Left lung (tissue), 10 donors: Measurements from ENCODE around the gene SIGLEC7. TPM values are rescaled to one million over a fixed set of nuclear protein-coding genes. Genes with fewer than 3 reads are reported as not detected.

Experiments
- ATAC-seq: fragments of 200-7000 bp; cut with Tn5 transposase; one replicate; pipeline ENCODE4 v1.9.1; 2020; ENCODE audit warnings: moderate library complexity
- DNase-seq, 4 donors: peaks; one replicate each; pipeline ENCODE4 v3.0.0-alpha.2; 2013 to 2020
- H3K27ac ChIP-seq, 2 donors: fragments of 200-600 bp; sonication (generic) in 1 of 2; one replicate each; pipeline versions ENCODE4 v1.5.0 to v1.8.0; 2020 to 2021
- H3K27me3 ChIP-seq, 2 donors: fragments of 200-600 bp; sonication (generic) in 1 of 2; one replicate each; pipeline versions ENCODE4 v1.5.0 to v1.8.0; 2020 to 2021
- H3K36me3 ChIP-seq, 2 donors: fragments of 200-600 bp; sonication (generic) in 1 of 2; one replicate each; pipeline versions ENCODE4 v1.5.0 to v1.8.0; 2020 to 2021
- H3K4me1 ChIP-seq, 2 donors: fragments of 200-600 bp; one replicate each; pipeline ENCODE4 v1.8.0; 2021
- H3K4me3 ChIP-seq, 2 donors: fragments of 200-600 bp; sonication (generic) in 1 of 2; one replicate each; pipeline versions ENCODE4 v1.5.0 to v1.8.0; 2020 to 2021; ENCODE audit warnings: mild to moderate bottlenecking in 1 of 2
- H3K9me3 ChIP-seq, 2 donors: fragments of 200-600 bp; sonication (generic) in 1 of 2; one replicate each; pipeline versions ENCODE4 v1.5.0 to v1.8.0; 2020 to 2021
- intact Hi-C, 2 donors: fragments of 100-400 bp; cut with DNase I; formaldehyde crosslinking; loops; one replicate each; pipeline versions ENCODE4 v1.11.2 to v1.14.2; 2022
- polyA plus RNA-seq, 6 donors: library from polyadenylated mRNA; unstranded; fragments of 120-200 nt; gene quantifications; one replicate each; pipeline ENCODE4 v1.2.1, GENCODE V29; 2013; ENCODE audit not compliant: insufficient read length in 6 of 6
- total RNA-seq, 2 donors: library from RNA; stranded (reverse); fragmentation: NEBNext Ultra II Directional; extraction: Animal tissue kit (Norgen Biotek cat#: 25700); gene quantifications; one replicate each; pipeline ENCODE4 v1.2.1, GENCODE V29; 2021
- TF ChIP-seq, protein P1 (sequence below), 2 donors: fragments of 200-600 bp; sonication (generic) in 1 of 2; IDR thresholded peaks; one replicate each; pipeline versions ENCODE4 v1.5.0 to v1.8.0; 2021; ENCODE audit warnings: antibody characterized with exemption in 2 of 2
- donor health status: DM: no; HTN: yes; CAD: no.
- donor health status: DM: no; HTN: no; CAD: no.

SIGLEC7 gene
- total and polyA plus RNA-seq, 8 donors = 0.63 to 10.4 (median 0.78) TPM

DNA sequence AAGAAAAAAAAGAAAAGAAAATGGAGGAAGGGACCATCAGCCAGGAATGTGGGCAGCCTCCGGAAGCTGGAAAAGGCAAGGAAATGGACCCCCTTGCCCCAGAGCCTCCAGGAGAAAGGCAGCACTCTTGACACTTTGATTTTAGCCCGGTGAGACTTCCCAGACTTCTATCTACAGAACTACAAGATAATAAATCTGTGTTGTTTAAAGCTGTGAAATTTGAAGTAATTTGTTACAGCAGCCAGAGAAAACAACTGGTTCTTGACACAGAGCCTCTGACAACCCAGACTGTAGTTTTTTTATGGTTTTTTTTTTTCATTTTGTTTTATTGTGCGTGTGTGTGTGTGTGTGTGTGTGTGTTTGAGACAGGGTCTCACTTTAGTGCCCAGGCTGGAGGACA, 41.5 kb upstream of the SIGLEC7 start:
- no peaks in the 10 kb centered on the region for H3K27me3 ChIP-seq
- intact Hi-C loops = no loop called here
- DNase-seq = no peak
- H3K4me1 ChIP-seq = peaks cover 0 to 24% of the 10 kb centered on the region in 2 donors
- H3K27ac ChIP-seq = no peak overlapping the region
- peaks cover 0 to 66% of the 10 kb centered on the region in 2 donors for H3K36me3 ChIP-seq
- ATAC-seq = no peak
- TF ChIP-seq, protein P1, sequence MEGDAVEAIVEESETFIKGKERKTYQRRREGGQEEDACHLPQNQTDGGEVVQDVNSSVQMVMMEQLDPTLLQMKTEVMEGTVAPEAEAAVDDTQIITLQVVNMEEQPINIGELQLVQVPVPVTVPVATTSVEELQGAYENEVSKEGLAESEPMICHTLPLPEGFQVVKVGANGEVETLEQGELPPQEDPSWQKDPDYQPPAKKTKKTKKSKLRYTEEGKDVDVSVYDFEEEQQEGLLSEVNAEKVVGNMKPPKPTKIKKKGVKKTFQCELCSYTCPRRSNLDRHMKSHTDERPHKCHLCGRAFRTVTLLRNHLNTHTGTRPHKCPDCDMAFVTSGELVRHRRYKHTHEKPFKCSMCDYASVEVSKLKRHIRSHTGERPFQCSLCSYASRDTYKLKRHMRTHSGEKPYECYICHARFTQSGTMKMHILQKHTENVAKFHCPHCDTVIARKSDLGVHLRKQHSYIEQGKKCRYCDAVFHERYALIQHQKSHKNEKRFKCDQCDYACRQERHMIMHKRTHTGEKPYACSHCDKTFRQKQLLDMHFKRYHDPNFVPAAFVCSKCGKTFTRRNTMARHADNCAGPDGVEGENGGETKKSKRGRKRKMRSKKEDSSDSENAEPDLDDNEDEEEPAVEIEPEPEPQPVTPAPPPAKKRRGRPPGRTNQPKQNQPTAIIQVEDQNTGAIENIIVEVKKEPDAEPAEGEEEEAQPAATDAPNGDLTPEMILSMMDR (IDR thresholded peaks at IDR 0.05) = no peak
- no peaks in the 10 kb centered on the region for H3K9me3 ChIP-seq
- H3K4me3 ChIP-seq = no peak overlapping the region

DNA sequence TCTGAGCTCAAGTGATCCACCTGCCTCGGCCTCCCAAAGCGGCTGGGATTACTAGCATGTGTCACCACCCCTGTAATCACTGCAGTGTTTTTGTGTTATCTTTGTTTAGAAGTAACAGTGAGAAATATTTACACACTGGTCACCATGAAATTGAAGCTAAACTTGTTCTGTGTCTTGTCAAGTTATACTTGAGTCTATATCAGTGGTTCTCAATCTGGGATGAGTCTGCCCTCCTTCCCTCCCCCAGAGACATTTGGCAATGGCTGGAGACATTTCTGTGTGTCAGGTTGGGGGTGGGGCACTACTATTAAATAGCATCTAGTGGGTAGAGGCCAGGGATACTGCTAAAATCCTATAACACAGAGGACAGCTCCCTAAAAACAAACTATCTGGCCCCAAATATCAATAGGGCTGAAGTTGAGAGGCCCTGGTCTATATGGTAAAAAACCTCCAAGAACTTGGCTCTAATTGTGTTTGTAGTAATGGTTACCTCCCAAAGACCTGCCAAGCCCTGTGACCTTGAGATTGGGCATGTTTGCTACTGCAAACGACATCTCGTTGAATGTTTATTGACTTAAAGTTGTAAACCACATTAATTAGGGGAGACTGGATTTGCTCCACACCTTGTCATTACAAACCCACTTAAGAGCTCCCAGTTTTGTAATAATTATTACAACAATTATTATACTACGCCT, 40.8 kb upstream of the SIGLEC7 start:
- intact Hi-C loops = no loop called here

DNA sequence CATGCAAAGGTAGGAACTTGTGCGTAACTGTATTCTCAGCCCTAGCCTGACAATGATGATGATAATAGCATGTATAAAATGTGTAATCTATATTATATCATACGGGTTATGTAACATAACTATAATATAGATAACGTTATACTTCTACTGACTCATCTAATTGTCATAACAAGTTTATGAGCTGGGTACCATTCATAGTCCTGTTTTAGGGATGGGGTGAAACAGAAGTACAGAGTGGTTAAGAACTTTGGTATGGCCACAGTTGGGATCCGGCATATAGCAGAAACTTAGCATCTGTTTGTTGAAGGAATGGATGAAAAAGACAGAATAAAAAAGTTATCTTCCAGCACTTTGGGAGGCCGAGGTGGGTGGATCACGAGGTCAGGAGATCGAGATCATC, 39.1 kb upstream of the SIGLEC7 start:
- H3K36me3 ChIP-seq = peaks cover 0 to 63% of the 10 kb centered on the region in 2 donors
- TF ChIP-seq, protein P1 (IDR thresholded peaks at IDR 0.05) = no peak

More for the DNA sequence above, 40.8 kb upstream of the SIGLEC7 start:
- H3K27ac ChIP-seq = no peak overlapping the region
- no peak for ATAC-seq
- DNase-seq = no peak
- H3K27me3 ChIP-seq = no peaks in the 10 kb centered on the region
- TF ChIP-seq, protein P1 (IDR thresholded peaks at IDR 0.05) = no peak
- peaks cover 0 to 66% of the 10 kb centered on the region in 2 donors for H3K36me3 ChIP-seq
- no peaks in the 10 kb centered on the region for H3K9me3 ChIP-seq
- H3K4me1 ChIP-seq = peaks cover 0 to 25% of the 10 kb centered on the region in 2 donors
- H3K4me3 ChIP-seq = no peak overlapping the region

DNA sequence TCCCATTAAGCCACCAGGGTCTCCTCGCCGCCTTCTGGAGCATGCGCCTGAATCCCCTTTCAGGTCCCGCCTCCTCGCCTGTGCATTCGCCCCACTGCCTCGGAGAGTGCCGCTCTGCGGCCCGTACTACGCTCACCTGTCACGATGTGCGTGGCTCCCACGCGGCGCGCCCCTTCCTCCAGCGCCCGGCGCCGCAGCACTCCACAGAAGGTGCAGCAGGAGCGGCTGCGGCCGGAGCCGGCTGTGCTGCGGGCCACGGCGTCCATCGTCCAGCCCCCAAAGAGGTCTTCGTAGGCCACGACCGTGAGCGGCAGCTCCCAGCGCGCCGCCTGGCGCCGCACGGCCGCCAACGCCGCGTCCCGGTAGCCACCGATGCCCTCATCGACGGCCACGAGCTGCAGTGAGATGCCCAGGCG, 38.2 kb upstream of the SIGLEC7 start:
- Histone ChIP-seq H3K27ac (no peak overlapping the region), H3K36me3 (peaks cover 0 to 56% of the 10 kb centered on the region in 2 donors), H3K4me1 (peaks cover 9 to 37% of the 10 kb centered on the region in 2 donors), H3K4me3 (no peak overlapping the region), H3K27me3 (no peaks in the 10 kb centered on the region), H3K9me3 (no peaks in the 10 kb centered on the region)
- intact Hi-C loops = no loop called here
- no peak for DNase-seq
- TF ChIP-seq, protein P1 (IDR thresholded peaks at IDR 0.05) = no peak
- no peak for ATAC-seq

More for the DNA sequence above, 39.1 kb upstream of the SIGLEC7 start:
- Histone ChIP-seq H3K9me3 (no peaks in the 10 kb centered on the region), H3K4me3 (no peak overlapping the region), H3K27ac (no peak overlapping the region), H3K27me3 (no peaks in the 10 kb centered on the region), H3K4me1 (peaks cover 7 to 33% of the 10 kb centered on the region in 2 donors)
- DNase-seq (no peak), ATAC-seq (no peak)
- intact Hi-C loops = no loop called here

DNA sequence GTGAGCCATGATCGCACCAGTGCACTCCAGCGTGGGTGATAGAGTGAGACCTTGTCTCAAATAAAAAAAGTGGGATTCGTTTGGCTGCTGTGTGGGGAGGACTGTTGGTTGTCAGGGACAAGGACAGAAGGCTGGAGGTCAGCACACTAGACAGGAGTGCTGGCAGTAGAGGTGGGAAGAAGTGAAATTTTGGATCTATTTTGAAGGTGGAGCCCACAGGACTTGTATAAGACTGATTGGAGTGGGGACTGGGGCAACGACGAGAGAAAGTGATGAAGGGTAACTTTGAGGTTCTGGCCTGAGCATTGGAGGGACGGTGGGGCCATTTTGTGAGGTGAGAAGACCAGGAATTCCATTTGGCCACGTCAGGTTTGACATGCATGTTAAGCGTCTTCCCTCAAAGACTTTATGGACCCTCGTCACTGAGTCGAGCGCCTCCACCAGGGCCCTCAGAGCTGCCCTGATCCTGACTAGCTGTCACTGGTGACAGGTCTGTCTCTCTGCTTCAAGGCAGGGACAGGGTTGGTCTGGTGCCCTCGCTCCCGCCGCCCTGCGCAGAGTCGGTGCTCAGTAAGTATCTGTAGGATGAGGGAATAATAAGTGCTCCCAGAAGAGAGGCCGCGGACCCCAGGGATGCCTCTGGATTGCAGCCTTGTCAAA, 34.6 kb upstream of the SIGLEC7 start:
- peak overlapping the region in 1 of 2 donors; percentile 86 for H3K27ac ChIP-seq
- H3K36me3 ChIP-seq = peaks cover 0 to 25% of the 10 kb centered on the region in 2 donors
- peak overlapping the region; percentile 55 to 81 for H3K4me3 ChIP-seq
- ATAC-seq (peak; percentile 5), DNase-seq (no peak)
- H3K9me3 ChIP-seq = no peaks in the 10 kb centered on the region
- TF ChIP-seq, protein P1 (IDR thresholded peaks at IDR 0.05) = no peak
- intact Hi-C loops = no loop called here
- H3K4me1 ChIP-seq = peaks cover 9 to 50% of the 10 kb centered on the region in 2 donors
- H3K27me3 ChIP-seq = no peaks in the 10 kb centered on the region
